ENCODE data around the gene SLC25A28. TPM values are rescaled to one million over a fixed set of nuclear protein-coding genes. Genes with fewer than 3 reads are reported as not detected.

The SLC25A28 gene
- total RNA-seq (43.0 TPM), polyA plus RNA-seq (ENCODE audit: insufficient read depth, low read depth, low replicate concordance) (57.1 TPM)
- long read RNA-seq, donor 1, partial matches to known transcripts, result 0 of 4 reads
- long read RNA-seq, donor 1, other reads (novel, unspliced or antisense), result 0 of 4 reads
- long read RNA-seq, donor 2, transcript SLC25A28-201 (4 exons, 1,451 nt), result major isoform, 9 of 10 reads
- long read RNA-seq, donor 2, partial matches to known transcripts, result 0 of 10 reads
- long read RNA-seq, donor 2, other reads (novel, unspliced or antisense), result 0 of 10 reads
- long read RNA-seq, donor 3, partial matches to known transcripts, result 0 of 4 reads
- long read RNA-seq, donor 3, other reads (novel, unspliced or antisense), result 0 of 4 reads
- long read RNA-seq, donor 4, transcript SLC25A28-201 (4 exons, 1,451 nt), result major isoform, 7 of 8 reads
- long read RNA-seq, donor 4, partial matches to known transcripts, result 0 of 8 reads
- long read RNA-seq, donor 4, other reads (novel, unspliced or antisense), result 0 of 8 reads
- long read RNA-seq, donor 5, partial matches to known transcripts, result 0 of 1 reads
- long read RNA-seq, donor 5, other reads (novel, unspliced or antisense), result 0 of 1 reads
- long read RNA-seq, donor 6, partial matches to known transcripts, result 0 of 3 reads
- long read RNA-seq, donor 6, other reads (novel, unspliced or antisense), result 0 of 3 reads
- long read RNA-seq, donor 7, transcript SLC25A28-203 (2 exons, 581 nt), result minor isoform, 5 of 37 reads
- long read RNA-seq, donor 7, transcript SLC25A28-201 (4 exons, 1,451 nt), result major isoform, 12 of 37 reads
- long read RNA-seq, donor 7, partial matches to known transcripts, result 3 of 37 reads
- long read RNA-seq, donor 7, other reads (novel, unspliced or antisense), result 17 of 37 reads
- long read RNA-seq, donor 8, transcript SLC25A28-201 (4 exons, 1,451 nt), result major isoform, 8 of 10 reads
- long read RNA-seq, donor 8, partial matches to known transcripts, result 0 of 10 reads
- long read RNA-seq, donor 8, other reads (novel, unspliced or antisense), result 0 of 10 reads
- long read RNA-seq, donor 9, partial matches to known transcripts, result 0 of 3 reads
- long read RNA-seq, donor 9, other reads (novel, unspliced or antisense), result 0 of 3 reads
- long read RNA-seq, donor 10, partial matches to known transcripts, result 9 of 13 reads
- long read RNA-seq, donor 10, other reads (novel, unspliced or antisense), result 0 of 13 reads

- DNase-seq (peak in 4 of 5 donors; percentile 35 to 100 (median 98)), FAIRE-seq (peak; percentile 99)
- H3K9me3 ChIP-seq (ENCODE audit: control insufficient read depth in 2 of 3, insufficient read depth in 1 of 3, low read length in 3 of 3), result no peaks in the 10 kb centered on the region
- no peaks in the 10 kb centered on the region for H3K27me3 ChIP-seq (ENCODE audit: control insufficient read depth, insufficient read depth, low read length)
- peaks cover 2 to 29% (median 24%) of the 10 kb centered on the region in 3 donors for H3K4me1 ChIP-seq (ENCODE audit: control insufficient read depth in 2 of 3, insufficient read depth in 2 of 3, low read depth in 1 of 3, low read length in 3 of 3)
- H3K27ac ChIP-seq (ENCODE audit: low read depth in 2 of 2, low read length in 2 of 2), result peak within 1 kb of the TSS; percentile 98
- TF ChIP-seq, protein P1, sequence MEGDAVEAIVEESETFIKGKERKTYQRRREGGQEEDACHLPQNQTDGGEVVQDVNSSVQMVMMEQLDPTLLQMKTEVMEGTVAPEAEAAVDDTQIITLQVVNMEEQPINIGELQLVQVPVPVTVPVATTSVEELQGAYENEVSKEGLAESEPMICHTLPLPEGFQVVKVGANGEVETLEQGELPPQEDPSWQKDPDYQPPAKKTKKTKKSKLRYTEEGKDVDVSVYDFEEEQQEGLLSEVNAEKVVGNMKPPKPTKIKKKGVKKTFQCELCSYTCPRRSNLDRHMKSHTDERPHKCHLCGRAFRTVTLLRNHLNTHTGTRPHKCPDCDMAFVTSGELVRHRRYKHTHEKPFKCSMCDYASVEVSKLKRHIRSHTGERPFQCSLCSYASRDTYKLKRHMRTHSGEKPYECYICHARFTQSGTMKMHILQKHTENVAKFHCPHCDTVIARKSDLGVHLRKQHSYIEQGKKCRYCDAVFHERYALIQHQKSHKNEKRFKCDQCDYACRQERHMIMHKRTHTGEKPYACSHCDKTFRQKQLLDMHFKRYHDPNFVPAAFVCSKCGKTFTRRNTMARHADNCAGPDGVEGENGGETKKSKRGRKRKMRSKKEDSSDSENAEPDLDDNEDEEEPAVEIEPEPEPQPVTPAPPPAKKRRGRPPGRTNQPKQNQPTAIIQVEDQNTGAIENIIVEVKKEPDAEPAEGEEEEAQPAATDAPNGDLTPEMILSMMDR (IDR thresholded peaks at IDR 0.05; ENCODE audit: borderline replicate concordance, extremely low read depth, insufficient read depth), result no peak
- intact Hi-C loops (cut with DNase I), result loop anchor here (10.0 kb wide), 1 partner anchor 195 kb away; no protein-coding TSS in a partner anchor
- H3K9ac ChIP-seq (ENCODE audit: low read length in 3 of 3), result peak within 1 kb of the TSS; percentile 76 to 98 (median 95)
- peak within 1 kb of the TSS; percentile 80 to 92 (median 90) for H3K4me3 ChIP-seq (ENCODE audit: low read length in 3 of 3)
- no peaks in the 10 kb centered on the region for H3K36me3 ChIP-seq (ENCODE audit: control insufficient read depth in 2 of 3, insufficient read depth in 3 of 3, low read length in 3 of 3)
These were observed at the start of gene SLC25A28 for GRCh38 chr10:99619851-99620710. SLC25A28 (minus strand) TSS chr10:99620439; CDS start chr10:99620335, 104 bp downstream.

GRCh38 chr10:99667108-99667751 is 47.0 kb upstream of the SLC25A28 start:
- Histone ChIP-seq H3K27ac (ENCODE audit: low read depth in 2 of 2, low read length in 2 of 2) (no peak overlapping the region), H3K4me1 (ENCODE audit: control insufficient read depth in 2 of 3, insufficient read depth in 2 of 3, low read depth in 1 of 3, low read length in 3 of 3) (no peaks in the 10 kb centered on the region), H3K9ac (ENCODE audit: low read length in 3 of 3) (no peak overlapping the region), H3K4me3 (ENCODE audit: low read length in 3 of 3) (no peak overlapping the region), H3K36me3 (ENCODE audit: control insufficient read depth in 2 of 3, insufficient read depth in 3 of 3, low read length in 3 of 3) (peaks cover 0 to 6% (median 5%) of the 10 kb centered on the region in 3 donors), H3K9me3 (ENCODE audit: control insufficient read depth in 2 of 3, insufficient read depth in 1 of 3, low read length in 3 of 3) (no peaks in the 10 kb centered on the region), H3K27me3 (ENCODE audit: control insufficient read depth, insufficient read depth, low read length) (no peaks in the 10 kb centered on the region)
- TF ChIP-seq, protein P1 (IDR thresholded peaks at IDR 0.05; ENCODE audit: borderline replicate concordance, extremely low read depth, insufficient read depth), result no peak
- DNase-seq (no peak), FAIRE-seq (no peak)
- intact Hi-C loops (cut with DNase I), result no loop called here

DNA sequence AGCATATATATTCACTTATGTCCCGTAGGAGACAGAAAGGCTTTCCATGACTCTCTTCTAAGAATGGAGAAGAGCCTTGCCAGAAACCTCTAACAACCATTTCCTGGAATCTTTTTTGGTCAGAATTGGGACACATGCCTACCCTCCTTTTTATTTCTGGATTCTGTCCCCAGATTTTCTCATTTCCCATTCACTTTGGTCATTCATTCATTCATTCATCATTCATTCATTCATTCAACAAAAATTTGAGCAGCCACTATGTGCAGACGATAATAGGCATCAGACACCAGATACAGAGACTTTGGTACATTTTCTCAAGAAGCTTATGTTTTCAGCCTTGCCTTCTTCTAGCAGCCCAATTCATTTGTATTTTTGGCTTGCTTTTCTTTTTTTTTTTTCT is 45.1 kb upstream of the SLC25A28 start:
- TF ChIP-seq, protein P1 (IDR thresholded peaks at IDR 0.05; ENCODE audit: borderline replicate concordance, extremely low read depth, insufficient read depth), result no peak
- intact Hi-C loops (cut with DNase I), result no loop called here
- Histone ChIP-seq H3K9ac (ENCODE audit: low read length in 3 of 3) (no peak overlapping the region), H3K4me3 (ENCODE audit: low read length in 3 of 3) (no peak overlapping the region), H3K9me3 (ENCODE audit: control insufficient read depth in 2 of 3, insufficient read depth in 1 of 3, low read length in 3 of 3) (no peaks in the 10 kb centered on the region), H3K4me1 (ENCODE audit: control insufficient read depth in 2 of 3, insufficient read depth in 2 of 3, low read depth in 1 of 3, low read length in 3 of 3) (no peaks in the 10 kb centered on the region), H3K27me3 (ENCODE audit: control insufficient read depth, insufficient read depth, low read length) (no peaks in the 10 kb centered on the region), H3K36me3 (ENCODE audit: control insufficient read depth in 2 of 3, insufficient read depth in 3 of 3, low read length in 3 of 3) (peaks cover 0 to 3% (median 2%) of the 10 kb centered on the region in 3 donors), H3K27ac (ENCODE audit: low read depth in 2 of 2, low read length in 2 of 2) (no peak overlapping the region)
- no peak for FAIRE-seq
- DNase-seq, result no peak

All from kidney (tissue), 22 donors.